Heart right ventricle (tissue), 16 donors: ENCODE results near the gene PCBD2. TPM values are rescaled to one million over a fixed set of nuclear protein-coding genes. Genes with fewer than 3 reads are reported as not detected.

ENCODE experiments used
- ATAC-seq, 8 donors: fragments of 200-7000 bp; cut with Tn5 transposase; one replicate each; pipeline ENCODE4 v1.9.1; 2020; ENCODE audit warnings: mild to moderate bottlenecking in 8 of 8, moderate library complexity in 8 of 8, moderate number of reproducible peaks in 1 of 8
- DNase-seq, 2 donors: peaks; one replicate each; pipeline ENCODE4 v3.0.0-alpha.2; 2020
- H3K27ac ChIP-seq, 10 donors: fragments of 200-600 bp; sonication (generic) in 2 of 10; one replicate each; pipeline versions ENCODE4 v1.5.0 to v1.8.0; 2020 to 2022; ENCODE audit warnings: mild to moderate bottlenecking in 3 of 10
- H3K27me3 ChIP-seq, 7 donors: fragments of 200-600 bp; one replicate each; pipeline ENCODE4 v1.8.0; 2021 to 2022; ENCODE audit warnings: mild to moderate bottlenecking in 2 of 7
- H3K36me3 ChIP-seq, 9 donors: fragments of 200-600 bp; sonication (generic) in 1 of 9; one replicate each; pipeline versions ENCODE4 v1.5.0 to v1.8.0; 2020 to 2022; ENCODE audit warnings: mild to moderate bottlenecking in 2 of 9
- H3K4me1 ChIP-seq, 9 donors: fragments of 200-600 bp; sonication (generic) in 1 of 9; one replicate each; pipeline versions ENCODE4 v1.5.0 to v1.8.0; 2020 to 2022; ENCODE audit warnings: mild to moderate bottlenecking in 4 of 9
- H3K4me3 ChIP-seq, 10 donors: fragments of 200-600 bp; sonication (generic) in 2 of 10; one replicate each; pipeline versions ENCODE4 v1.5.0 to v1.8.0; 2020 to 2022; ENCODE audit warnings: mild to moderate bottlenecking in 7 of 10, moderate library complexity in 2 of 10
- H3K9me3 ChIP-seq, 11 donors: fragments of 200-600 bp in 10 of 11; sonication (generic) in 2 of 11; one replicate each; pipeline versions ENCODE4 v1.5.0 to v1.8.0; 2013 to 2022; ENCODE audit warnings: mild to moderate bottlenecking in 2 of 11, control low read depth in 1 of 11, moderate library complexity in 1 of 11
- CTCF ChIP-seq, 9 donors: fragments of 200-600 bp; sonication (generic) in 2 of 9; IDR thresholded peaks; one replicate each; pipeline versions ENCODE4 v1.5.0 to v1.8.0; 2021 to 2022; ENCODE audit warnings: antibody characterized with exemption in 9 of 9, mild to moderate bottlenecking in 5 of 9, moderate library complexity in 1 of 9
- WGBS, 2 donors: extraction: QIAGEN DNeasy Blood & Tissue Kit; methylation state at CpG; one replicate each; pipeline ENCODE4 v1.1.7; 2013; ENCODE audit warnings: inconsistent platforms in 1 of 2; 5-methylcytosine and 5-hydroxymethylcytosine counted together
- intact Hi-C, 10 donors: fragments of 100-400 bp; cut with DNase I; formaldehyde crosslinking; loops; one replicate each; pipeline versions ENCODE4 v1.11.1 to v1.14.2; 2022
- polyA plus RNA-seq, 2 donors: library from polyadenylated mRNA; stranded (reverse); fragments of 200-250 nt; gene quantifications; one replicate each; pipeline ENCODE4 v1.2.3, GENCODE V29; 2013
- total RNA-seq, 10 donors: library from RNA; stranded (reverse); fragmentation: NEBNext Ultra II Directional in 3 of 10; extraction: Animal tissue kit (Norgen Biotek cat#: 25700) in 3 of 10; gene quantifications; one replicate each; pipeline versions ENCODE4 v1.2.1 to v1.2.4, GENCODE V29; 2021 to 2023
- donor health status: Arrhythmogenic right ventricular cardiomyopathy.
- donor health status: ischemic (EF 13 %, LVEDD 7.1; RV severe dilation, severe dysfunction).
- donor health status: healthy with polysubstance abuse.
- donor health status: DM: no; HTN: yes; CAD: no.
- donor health status: DM: no; HTN: no; CAD: no.
- donor health status: ischemic (EF 25% LVEDD 6.9; RV normal size, moderate dysfunction).
- donor health status: ischemic (EF 25% LVEDD 5.7; RV mildly dilated, moderate dysfunction).
- donor health status: healthy.
- donor health status: DM: yes; HTN: yes; CAD: no.
- donor health status: Ischemic cardiomyopathy.
- donor health status: ischemic (EF 35%, LVEDD 5.7; RV mildly dilated, moderate dysfunction).
- donor health status: nonischemic (EF 11% LVEDD 7.7; RV severe dilation, severe dysfunction).
- donor health status: DM: yes; HTN: yes; CAD: no.
- donor health status: PGD.
- donor health status: ischemic (EF 29% LVEDD 5.4; RV normal size, mild dysfunction).
- donor health status: nonischemic (EF 23%, LVEDD 6.1; RV moderate dilation, normal function).

The PCBD2 gene
- total and polyA plus RNA-seq, 12 donors, result 6.9 to 36.4 (median 24.5) TPM

DNA sequence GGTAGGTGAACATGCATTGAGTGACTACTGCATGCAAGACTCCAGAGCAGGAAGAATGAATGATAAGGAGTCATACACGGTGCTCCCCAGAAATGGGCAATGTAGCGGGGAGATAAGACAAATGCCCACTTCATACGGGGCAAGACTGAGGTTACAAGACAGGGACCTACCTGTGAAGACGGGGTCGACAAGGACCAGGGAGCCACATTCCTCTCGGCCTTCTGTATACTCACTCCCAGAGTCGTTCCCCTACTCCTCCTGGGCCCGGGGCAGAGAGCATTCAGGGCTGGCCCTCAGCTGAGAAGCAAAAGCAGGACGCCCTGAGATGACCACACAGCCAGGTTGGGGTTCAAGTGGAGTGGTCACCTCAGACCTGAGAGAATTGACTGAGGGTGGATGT is 102.4 kb downstream of the PCBD2 start:
- H3K27ac ChIP-seq, result no peak overlapping the region
- ATAC-seq (no peak), DNase-seq (no peak)
- intact Hi-C loops, result no loop called here
- H3K27me3 ChIP-seq, result no peaks in the 10 kb centered on the region
- H3K4me3 ChIP-seq, result no peak overlapping the region
- TF ChIP-seq CTCF (IDR thresholded peaks at IDR 0.05), result no peak
- no peaks in the 10 kb centered on the region for H3K36me3 ChIP-seq
- H3K4me1 ChIP-seq, result no peaks in the 10 kb centered on the region
- 90 to 92% methylated on average over 9 of the region's 9 CpGs for WGBS, 2 donors
- H3K9me3 ChIP-seq, result no peaks in the 10 kb centered on the region

GRCh38 chr5:135007749-135008363 is 102.9 kb downstream of the PCBD2 start:
- Histone ChIP-seq H3K27ac (no peak overlapping the region), H3K4me1 (peaks cover 0 to 4% (median 0%) of the 10 kb centered on the region in 9 donors), H3K9me3 (no peaks in the 10 kb centered on the region), H3K4me3 (no peak overlapping the region), H3K27me3 (no peaks in the 10 kb centered on the region), H3K36me3 (no peaks in the 10 kb centered on the region)
- DNase-seq (no peak), ATAC-seq (no peak)
- TF ChIP-seq CTCF (IDR thresholded peaks at IDR 0.05), result no peak
- intact Hi-C loops, result no loop called here
- 83 to 85% methylated on average over 11 of the region's 11 CpGs for WGBS, 2 donors

- DNase-seq (no peak), ATAC-seq (no peak)
- H3K4me3 ChIP-seq, result no peak overlapping the region
- 93 to 95% methylated on average over 8 of the region's 8 CpGs for WGBS, 2 donors
- intact Hi-C loops, result no loop called here
- no peak overlapping the region for H3K27ac ChIP-seq
- H3K4me1 ChIP-seq, result peaks cover 0 to 10% (median 5%) of the 10 kb centered on the region in 9 donors
- H3K36me3 ChIP-seq, result no peaks in the 10 kb centered on the region
- no peaks in the 10 kb centered on the region for H3K27me3 ChIP-seq
- TF ChIP-seq CTCF (IDR thresholded peaks at IDR 0.05), result no peak
- H3K9me3 ChIP-seq, result no peaks in the 10 kb centered on the region
These were observed 103.6 kb downstream of the PCBD2 start for GRCh38 chr5:135008556-135008955.

DNA sequence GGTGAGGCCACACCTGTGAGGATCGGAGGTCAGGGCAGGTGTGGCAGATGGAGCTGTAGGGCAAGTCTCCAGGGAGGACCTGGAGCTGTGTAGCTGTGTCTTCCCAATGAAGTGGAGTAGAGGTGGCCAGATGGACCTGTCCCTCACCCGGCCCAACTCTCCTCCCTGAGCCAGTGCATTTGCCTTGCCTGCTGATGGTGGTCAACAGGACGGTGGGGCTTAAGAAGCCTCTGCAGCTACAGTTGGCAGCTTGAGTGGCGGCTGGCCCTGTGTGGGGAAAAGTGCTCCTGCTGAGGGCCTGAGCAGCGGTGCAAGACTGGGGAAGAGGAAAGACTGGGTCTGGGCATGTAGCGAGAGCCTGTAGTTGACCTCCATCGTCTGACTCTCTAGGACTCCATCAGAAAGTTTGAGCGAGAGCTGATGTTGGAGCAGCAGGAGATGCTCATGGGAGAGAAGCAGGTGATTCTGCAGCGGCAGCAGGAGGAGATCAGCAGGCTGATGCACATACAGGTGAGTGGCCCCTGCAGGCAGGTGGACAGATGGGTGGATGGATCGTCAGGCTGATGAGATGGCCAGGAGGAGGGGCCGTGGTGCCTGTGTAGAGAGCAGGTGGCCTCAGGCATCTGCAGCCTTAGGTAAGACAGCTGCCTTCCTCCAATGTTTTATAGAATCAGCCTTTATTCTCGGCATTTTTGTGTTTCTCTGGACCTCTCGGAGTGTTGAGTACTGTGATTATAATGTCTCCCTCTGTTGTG is 104.2 kb downstream of the PCBD2 start:
- TF ChIP-seq CTCF (IDR thresholded peaks at IDR 0.05), result no peak
- Histone ChIP-seq H3K4me1 (peaks cover 0 to 15% (median 8%) of the 10 kb centered on the region in 9 donors), H3K27me3 (no peaks in the 10 kb centered on the region)

More for the DNA sequence above, 104.2 kb downstream of the PCBD2 start:
- intact Hi-C loops, result no loop called here
- no peaks in the 10 kb centered on the region for H3K9me3 ChIP-seq
- H3K27ac ChIP-seq, result no peak overlapping the region
- 85% methylated on average over 13 of the region's 13 CpGs for WGBS, 2 donors
- H3K36me3 ChIP-seq, result no peaks in the 10 kb centered on the region
- DNase-seq (no peak), ATAC-seq (no peak)
- H3K4me3 ChIP-seq, result no peak overlapping the region
